HFFc6 (cell line): ENCODE results near the gene PKN1. TPM values are rescaled to one million over a fixed set of nuclear protein-coding genes. Genes with fewer than 3 reads are reported as not detected.
A peak's percentile ranks its signal among the peaks of the same experiment; 100 is the strongest.

Experiments
- DNase-seq: peaks from one replicate; pipeline ENCODE4 v3.0.0-alpha.2; 2018
- H3K27ac Mint-ChIP-seq: 2 replicates; pipeline ENCODE4 v1.8.0; 2020; ENCODE audit warnings: mild to moderate bottlenecking, mixed read lengths
- H3K27me3 Mint-ChIP-seq: 2 replicates; pipeline ENCODE4 v1.8.0; 2021; ENCODE audit warnings: mild to moderate bottlenecking, moderate library complexity, mixed read lengths; ENCODE audit not compliant: insufficient read depth
- H3K36me3 Mint-ChIP-seq: 2 replicates; pipeline ENCODE4 v1.8.0; 2021; ENCODE audit warnings: low read depth, mixed read lengths
- H3K4me1 Mint-ChIP-seq: 2 replicates; pipeline ENCODE4 v1.8.0; 2020; ENCODE audit warnings: low read depth, mixed read lengths
- H3K4me3 Mint-ChIP-seq: 2 replicates; pipeline ENCODE4 v1.8.0; 2020; ENCODE audit warnings: mild to moderate bottlenecking, moderate library complexity, mixed read lengths
- H3K9me3 Mint-ChIP-seq: 2 replicates; pipeline ENCODE4 v1.8.0; 2020; ENCODE audit warnings: mild to moderate bottlenecking, mixed read lengths
- CTCF ChIP-seq: fragments of 200-600 bp; sonication (generic); IDR thresholded peaks from 2 replicates; pipeline ENCODE4 v1.5.0; 2021; ENCODE audit warnings: antibody characterized with exemption, mild to moderate bottlenecking
- total RNA-seq, 6 experiments: library from RNA; stranded (reverse); fragmentation: NEBNext Ultra II Directional; extraction: Animal tissue kit (Norgen Biotek cat#: 25700); gene quantifications; 2 replicates in 1 of 6; 3 replicates in 5 of 6; pipeline ENCODE4 v1.2.3, GENCODE V29; 2021

PKN1 gene
- total RNA-seq, 6 experiments from 2014 or later: 132 to 173 (median 149) TPM

GRCh38 chr19:14495672-14496028, 62.5 kb downstream of the PKN1 start:
- TF ChIP-seq CTCF: no peak
- Mint-ChIP-seq H3K27me3 (no peaks in the 10 kb centered on the region; the same call in 1 of the 2 replicates), H3K4me1 (peaks cover 35% of the 10 kb centered on the region), H3K4me3 (peak overlapping the region; percentile 93), H3K36me3 (peaks cover 21% of the 10 kb centered on the region), H3K9me3 (no peaks in the 10 kb centered on the region), H3K27ac (peak overlapping the region; percentile 64; the same call in 1 of the 2 replicates)
- DNase-seq: no peak

GRCh38 chr19:14496029-14496833, 63.1 kb downstream of the PKN1 start, which contains the start of gene GIPC1:
Gene GIPC1, minus strand, starts transcription at chr19:14496127. Its CDS starts 13,151 bp downstream, at chr19:14482976.
- H3K9me3 Mint-ChIP-seq: no peaks in the 10 kb centered on the region
- no peak for TF ChIP-seq CTCF
- peaks cover 35% of the 10 kb centered on the region for H3K4me1 Mint-ChIP-seq

GRCh38 chr19:14496834-14497227, 63.7 kb downstream of the PKN1 start:
- peaks cover 15% of the 10 kb centered on the region for H3K36me3 Mint-ChIP-seq
- peak overlapping the region; percentile 78 for H3K27ac Mint-ChIP-seq
- no peak for DNase-seq
- no peak for TF ChIP-seq CTCF
- no peaks in the 10 kb centered on the region; the same call in 1 of the 2 replicates for H3K27me3 Mint-ChIP-seq
- H3K9me3 Mint-ChIP-seq: no peaks in the 10 kb centered on the region
- H3K4me1 Mint-ChIP-seq: peaks cover 35% of the 10 kb centered on the region
- peak overlapping the region; percentile 80 for H3K4me3 Mint-ChIP-seq

More at GRCh38 chr19:14496029-14496833, 63.1 kb downstream of the PKN1 start, which contains the start of gene GIPC1:
- Mint-ChIP-seq H3K36me3 (peaks cover 20% of the 10 kb centered on the region), H3K27me3 (no peaks in the 10 kb centered on the region; the same call in 1 of the 2 replicates), H3K4me3 (peak within 1 kb of the TSS; percentile 93), H3K27ac (peak within 1 kb of the TSS; percentile 78)
- peak; percentile 98 for DNase-seq

- peak overlapping the region; percentile 78 for H3K27ac Mint-ChIP-seq
- no peaks in the 10 kb centered on the region for H3K9me3 Mint-ChIP-seq
- no peaks in the 10 kb centered on the region; the same call in 1 of the 2 replicates for H3K27me3 Mint-ChIP-seq
These were observed 64.3 kb downstream of the PKN1 start for GRCh38 chr19:14497228-14497921.

More at GRCh38 chr19:14497228-14497921, 64.3 kb downstream of the PKN1 start:
- no peak for TF ChIP-seq CTCF
- Mint-ChIP-seq H3K4me1 (peaks cover 39% of the 10 kb centered on the region), H3K36me3 (peaks cover 15% of the 10 kb centered on the region), H3K4me3 (peak overlapping the region; percentile 80; the same call in 1 of the 2 replicates)
- DNase-seq: no peak
